HCT116 (cell line): Measurements from ENCODE around the gene SET. TPM values are rescaled to one million over a fixed set of nuclear protein-coding genes. Genes with fewer than 3 reads are reported as not detected.
A peak's percentile ranks its signal among the peaks of the same experiment; 100 is the strongest.

ENCODE experiments used
- ATAC-seq: fragments of 200-7000 bp; cut with Tn5 transposase; 2 replicates; pipeline ENCODE4 v1.9.1; 2020; ENCODE audit warnings: mild to moderate bottlenecking, moderate library complexity
- BruUV-seq: library from RNA; stranded (reverse); fragments of 400-500 nt; replicated peaks from 2 replicates; lab custom pipeline; 2021; lab: Mats Ljungman, UMichigan
- CTCF ChIA-PET: fragments of 300-600 bp; sonication (Branson Sonifier 250); formaldehyde crosslinking; loops from one replicate; lab custom pipeline; 2021; ENCODE audit warnings: antibody characterized with exemption; lab: Charles Lee
- POLR2A ChIA-PET: fragments of 300-600, 350-600 bp; sonication (Branson Sonifier 250); formaldehyde crosslinking; loops from one replicate; lab custom pipeline; 2021; ENCODE audit warnings: antibody characterized with exemption; lab: Charles Lee
- RAD21 ChIA-PET, 2 experiments: fragments of 300-600 bp; sonication (Branson Sonifier 250); formaldehyde crosslinking; loops; one replicate each; lab custom pipeline; 2023; ENCODE audit warnings: low total read pairs in 2 of 2; ENCODE audit not compliant: uncharacterized antibody in 2 of 2, unreplicated experiment in 2 of 2, low non-redundant PET in 1 of 2; lab: Charles Lee
- DNase-seq: peaks from one replicate; pipeline ENCODE4 v3.0.0-alpha.2; 2010; ENCODE audit warnings: low read depth, low spot score
- H2AFZ ChIP-seq: fragments of 200-600 bp; shearing (Covaris generic), sonication (generic); 2 replicates; pipeline ENCODE4 v1.6.1; 2017; ENCODE audit warnings: low read depth, mixed run types, mixed read lengths, antibody characterized with exemption, low read length; ENCODE audit not compliant: poor library complexity, severe bottlenecking
- H3K27ac ChIP-seq: 2 replicates; pipeline ENCODE4 v1.5.1; 2012; ENCODE audit warnings: low read depth, low read length
- H3K27me3 ChIP-seq: fragments of 200-600 bp; sonication (generic); 2 replicates; pipeline ENCODE4 v1.6.1; 2016; ENCODE audit warnings: mixed run types, low read length, mixed read lengths; ENCODE audit not compliant: insufficient read depth
- H3K36me3 ChIP-seq, 2 experiments: fragments of 200-500 bp in 1 of 2; fragments of 200-600 bp in 1 of 2; sonication (Bioruptor generic) in 1 of 2; sonication (generic) in 1 of 2; 2 replicates each; pipeline versions ENCODE4 v1.5.1 to v1.6.1; 2014 to 2016; ENCODE audit warnings: low read length in 2 of 2, inconsistent platforms in 1 of 2, mixed read lengths in 1 of 2, mixed run types in 1 of 2; ENCODE audit not compliant: insufficient read depth in 2 of 2, control insufficient read depth in 1 of 2
- H3K4me1 ChIP-seq, 2 experiments: fragments of 200-600 bp in 1 of 2; sonication (generic) in 1 of 2; 2 replicates each; pipeline versions ENCODE4 v1.5.1 to v1.6.1; 2012 to 2017; ENCODE audit warnings: low read length in 2 of 2, inconsistent platforms in 1 of 2, mild to moderate bottlenecking in 1 of 2, mixed read lengths in 1 of 2, mixed run types in 1 of 2, moderate library complexity in 1 of 2; ENCODE audit not compliant: insufficient read depth in 2 of 2, control insufficient read depth in 1 of 2
- H3K4me2 ChIP-seq: fragments of 200-600 bp; sonication (generic); 2 replicates; pipeline ENCODE4 v1.6.1; 2017; ENCODE audit warnings: mixed run types, low read length, mixed read lengths
- H3K4me3 ChIP-seq, 2 experiments: fragments of 200-600 bp in 1 of 2; sonication (generic) in 1 of 2; replicated peaks in 1 of 2; 2 replicates each; pipeline ENCODE4 v1.5.1; 2011 to 2016; ENCODE audit warnings: low read length in 2 of 2, control low read depth in 1 of 2, low read depth in 1 of 2, mild to moderate bottlenecking in 1 of 2, mixed read lengths in 1 of 2, mixed run types in 1 of 2
- H3K79me2 ChIP-seq: fragments of 200-600 bp; sonication (generic); 2 replicates; pipeline ENCODE4 v1.6.1; 2017; ENCODE audit warnings: mild to moderate bottlenecking, mixed run types, low read length, moderate library complexity, mixed read lengths; ENCODE audit not compliant: insufficient read depth
- H3K9ac ChIP-seq: fragments of 200-600 bp; sonication (generic); 2 replicates; pipeline ENCODE4 v1.6.1; 2016; ENCODE audit warnings: low read length, mixed read lengths
- H3K9me2 ChIP-seq: fragments of 200-600 bp; sonication (generic), shearing (Covaris generic); 2 replicates; pipeline ENCODE4 v1.6.1; 2017; ENCODE audit warnings: mixed run types, mild to moderate bottlenecking, moderate library complexity; ENCODE audit not compliant: insufficient read depth
- H3K9me3 ChIP-seq, 2 experiments: fragments of 200-500 bp in 1 of 2; fragments of 200-600 bp in 1 of 2; sonication (Bioruptor generic) in 1 of 2; sonication (generic) in 1 of 2; 2 replicates each; pipeline ENCODE4 v1.6.1; 2014 to 2017; ENCODE audit warnings: low read length in 2 of 2, mixed read lengths in 2 of 2, inconsistent platforms in 1 of 2, low read depth in 1 of 2, mild to moderate bottlenecking in 1 of 2, mixed run types in 1 of 2, moderate library complexity in 1 of 2; ENCODE audit not compliant: control insufficient read depth in 1 of 2, insufficient read depth in 1 of 2
- H4K20me1 ChIP-seq: fragments of 200-600 bp; sonication (generic), shearing (Covaris generic); 2 replicates; pipeline ENCODE4 v1.6.1; 2017; ENCODE audit warnings: mixed run types, mild to moderate bottlenecking, moderate library complexity; ENCODE audit not compliant: insufficient read depth
- ATF3 ChIP-seq: IDR thresholded peaks from 2 replicates; pipeline ENCODE4 v1.6.1; 2012
- CBX3 ChIP-seq: IDR thresholded peaks from 2 replicates; pipeline ENCODE4 v1.6.1; 2012; ENCODE audit warnings: low read depth
- CEBPB ChIP-seq: IDR thresholded peaks from 2 replicates; pipeline ENCODE4 v1.6.1; 2012; ENCODE audit warnings: low read depth
- EGR1 ChIP-seq: IDR thresholded peaks from 2 replicates; pipeline ENCODE4 v1.6.1; 2012; ENCODE audit warnings: low read depth
- EZH2phosphoT487 ChIP-seq: fragments of 200-600 bp; IDR thresholded peaks from 2 replicates; pipeline ENCODE4 v1.6.1; 2018; ENCODE audit warnings: antibody characterized with exemption, borderline replicate concordance
- MAX ChIP-seq: IDR thresholded peaks from 2 replicates; pipeline ENCODE4 v1.6.1; 2012
- RAD21 ChIP-seq: IDR thresholded peaks from 2 replicates; pipeline ENCODE4 v1.6.1; 2012; ENCODE audit warnings: low read depth, mild to moderate bottlenecking
- SIN3A ChIP-seq: IDR thresholded peaks from 2 replicates; pipeline ENCODE4 v1.6.1; 2012; ENCODE audit warnings: low read depth
- YY1 ChIP-seq: IDR thresholded peaks from 2 replicates; pipeline ENCODE4 v1.6.1; 2011; ENCODE audit warnings: low read length, low read depth, moderate library complexity, mild to moderate bottlenecking; ENCODE audit not compliant: insufficient replicate concordance; ENCODE audit errors: extremely low read depth
- ZBTB33 ChIP-seq: IDR thresholded peaks from 2 replicates; pipeline ENCODE4 v1.6.1; 2011; ENCODE audit warnings: mild to moderate bottlenecking, low read length, moderate library complexity; ENCODE audit not compliant: insufficient replicate concordance; ENCODE audit errors: extremely low read depth
- ZFX ChIP-seq: fragments of 450-650 bp; IDR thresholded peaks from 2 replicates; pipeline ENCODE4 v1.6.1; 2017
- intact Hi-C: fragments of 100-400 bp; cut with micrococcal nuclease; formaldehyde crosslinking; loops from 2 replicates; pipeline ENCODE4 v1.10.0; 2022
- total RNA-seq: library from RNA; stranded (reverse); gene quantifications from one replicate; pipeline ENCODE4 v1.2.1, GENCODE V29; 2021; ENCODE audit not compliant: unreplicated experiment

Gene SET
- total RNA-seq, 1 experiment from 2014 or later = 595 TPM

GRCh38 chr9:128719919-128720605, 31.0 kb downstream of the SET start:
- no peak for DNase-seq
- ChIA-PET CTCF (no interaction called here), RAD21 (no interaction called here), POLR2A (no interaction called here)
- no peak overlapping the region for H3K27ac ChIP-seq
- H4K20me1 ChIP-seq = no peaks in the 10 kb centered on the region
- H3K9ac ChIP-seq = no peak overlapping the region
- H3K27me3 ChIP-seq = no peaks in the 10 kb centered on the region
- TF ChIP-seq YY1 (no peak), MAX (no peak), EGR1 (no peak), SIN3A (no peak), CBX3 (no peak), CEBPB (no peak), ZFX (no peak)
- H3K4me3 ChIP-seq = no peak overlapping the region
- H3K4me1 ChIP-seq = peaks cover 8 to 25% of the 10 kb centered on the region in 2 experiments
- no peaks in the 10 kb centered on the region for H3K9me3 ChIP-seq
- intact Hi-C loops = no loop called here
- TSS peak; percentile 38 for BruUV-seq
- no peaks in the 10 kb centered on the region for H3K9me2 ChIP-seq
- peaks cover 9% of the 10 kb centered on the region; the same call in 1 of the 2 replicates for H3K79me2 ChIP-seq
- peaks cover 0 to 5% of the 10 kb centered on the region in 2 experiments; a peak in 2 of 4 replicates for H3K36me3 ChIP-seq
- no peak for ATAC-seq
- H2AFZ ChIP-seq = no peak overlapping the region
- H3K4me2 ChIP-seq = no peak overlapping the region

DNA sequence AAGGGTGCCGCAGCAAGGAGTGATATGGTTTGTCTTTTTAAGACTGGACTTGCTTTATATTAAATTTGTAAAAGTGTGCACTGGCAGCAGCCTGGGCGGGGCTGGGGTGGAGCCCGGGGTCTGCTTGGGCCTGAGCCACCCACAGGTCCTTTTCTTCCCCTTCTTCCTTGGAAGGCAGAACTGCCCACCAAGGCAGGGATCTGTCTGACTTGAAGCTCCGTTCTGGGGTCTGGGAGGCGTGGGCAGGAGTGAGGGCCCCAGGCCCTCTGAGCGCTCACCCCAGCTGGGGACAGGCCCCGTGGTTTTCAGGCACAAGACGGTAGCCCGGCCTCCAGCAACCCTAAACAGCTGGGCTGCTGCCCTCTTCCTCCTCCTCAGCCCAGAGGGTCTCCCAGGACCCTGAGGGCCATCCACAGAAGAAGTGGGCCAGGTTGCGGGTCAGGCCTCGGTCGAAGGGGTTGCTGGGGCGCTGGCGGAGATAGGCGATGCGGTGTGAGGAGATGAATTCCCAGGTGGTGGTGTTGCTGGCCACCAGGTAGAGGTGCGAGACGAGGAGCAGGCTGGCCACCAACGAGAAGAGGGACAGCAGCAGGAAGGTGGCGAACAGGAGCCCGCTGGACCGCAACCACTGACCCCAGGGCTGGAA, 31.9 kb downstream of the SET start:
- peaks cover 9 to 28% of the 10 kb centered on the region in 2 experiments for H3K4me1 ChIP-seq
- H3K9me3 ChIP-seq = no peaks in the 10 kb centered on the region
- peaks cover 9% of the 10 kb centered on the region; the same call in 1 of the 2 replicates for H3K79me2 ChIP-seq
- no peak overlapping the region for H3K9ac ChIP-seq
- no peak overlapping the region for H3K27ac ChIP-seq
- ChIA-PET RAD21 (no interaction called here), POLR2A (no interaction called here), CTCF (no interaction called here)
- BruUV-seq = TSS peak; percentile 44
- H3K4me3 ChIP-seq = no peak overlapping the region
- H3K4me2 ChIP-seq = no peak overlapping the region
- no peak overlapping the region for H2AFZ ChIP-seq
- intact Hi-C loops = no loop called here
- peaks cover 0 to 3% of the 10 kb centered on the region in 2 experiments; a peak in 1 of 4 replicates for H3K36me3 ChIP-seq
- H3K27me3 ChIP-seq = no peaks in the 10 kb centered on the region
- H3K9me2 ChIP-seq = no peaks in the 10 kb centered on the region
- no peaks in the 10 kb centered on the region for H4K20me1 ChIP-seq
- TF ChIP-seq ATF3 = no peak
- no peak for TF ChIP-seq EZH2phosphoT487
- no peak for TF ChIP-seq ZBTB33
- TF ChIP-seq YY1 = no peak
- TF ChIP-seq ZFX = no peak
- TF ChIP-seq RAD21 = no peak
- ATAC-seq (no peak), DNase-seq (no peak)
